ENCODE measurements around the gene SWSAP1.

SWSAP1 gene

GRCh38 chr19:11383706-11384048, 9.2 kb downstream of the SWSAP1 start:
- H3K36me3 ChIP-seq (ENCODE audit: insufficient read depth, low read length): no peaks in the 10 kb centered on the region
- peak overlapping the region; percentile 91 for H3K9ac ChIP-seq (ENCODE audit: low read depth, low read length, poor library complexity, severe bottlenecking)
- H3K27me3 ChIP-seq (ENCODE audit: insufficient read depth, low read length, poor library complexity, severe bottlenecking): no peaks in the 10 kb centered on the region
- H2AFZ ChIP-seq (ENCODE audit: low read length): peak overlapping the region; percentile 95
- no peaks in the 10 kb centered on the region for H3K9me3 ChIP-seq (ENCODE audit: insufficient read depth, low read depth, low read length)
- H4K20me1 ChIP-seq (ENCODE audit: insufficient read depth, low read length, poor library complexity, severe bottlenecking): peaks cover 5% of the 10 kb centered on the region
- H3K4me1 ChIP-seq (ENCODE audit: insufficient read depth, low read length, poor library complexity, severe bottlenecking): peaks cover 17% of the 10 kb centered on the region
- no peak for TF ChIP-seq EZH2phosphoT487 (IDR thresholded peaks at IDR 0.05; ENCODE audit: borderline replicate concordance)
- TF ChIP-seq, protein P1, sequence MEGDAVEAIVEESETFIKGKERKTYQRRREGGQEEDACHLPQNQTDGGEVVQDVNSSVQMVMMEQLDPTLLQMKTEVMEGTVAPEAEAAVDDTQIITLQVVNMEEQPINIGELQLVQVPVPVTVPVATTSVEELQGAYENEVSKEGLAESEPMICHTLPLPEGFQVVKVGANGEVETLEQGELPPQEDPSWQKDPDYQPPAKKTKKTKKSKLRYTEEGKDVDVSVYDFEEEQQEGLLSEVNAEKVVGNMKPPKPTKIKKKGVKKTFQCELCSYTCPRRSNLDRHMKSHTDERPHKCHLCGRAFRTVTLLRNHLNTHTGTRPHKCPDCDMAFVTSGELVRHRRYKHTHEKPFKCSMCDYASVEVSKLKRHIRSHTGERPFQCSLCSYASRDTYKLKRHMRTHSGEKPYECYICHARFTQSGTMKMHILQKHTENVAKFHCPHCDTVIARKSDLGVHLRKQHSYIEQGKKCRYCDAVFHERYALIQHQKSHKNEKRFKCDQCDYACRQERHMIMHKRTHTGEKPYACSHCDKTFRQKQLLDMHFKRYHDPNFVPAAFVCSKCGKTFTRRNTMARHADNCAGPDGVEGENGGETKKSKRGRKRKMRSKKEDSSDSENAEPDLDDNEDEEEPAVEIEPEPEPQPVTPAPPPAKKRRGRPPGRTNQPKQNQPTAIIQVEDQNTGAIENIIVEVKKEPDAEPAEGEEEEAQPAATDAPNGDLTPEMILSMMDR (conservative IDR thresholded peaks at IDR 0.05; ENCODE audit: low read length): no peak
- H3K4me2 ChIP-seq (ENCODE audit: low read depth, low read length, poor library complexity, severe bottlenecking): peak overlapping the region; percentile 93
- H3K79me2 ChIP-seq (ENCODE audit: insufficient read depth, low read length): no peaks in the 10 kb centered on the region
- H3K4me3 ChIP-seq (ENCODE audit: low read length, poor library complexity, severe bottlenecking): peak overlapping the region; percentile 90
- no peaks in the 10 kb centered on the region for H3F3A ChIP-seq (ENCODE audit: low read depth)
- H3K9me2 ChIP-seq (replicated peaks; ENCODE audit: low read depth, low read length): no peaks in the 10 kb centered on the region

DNA sequence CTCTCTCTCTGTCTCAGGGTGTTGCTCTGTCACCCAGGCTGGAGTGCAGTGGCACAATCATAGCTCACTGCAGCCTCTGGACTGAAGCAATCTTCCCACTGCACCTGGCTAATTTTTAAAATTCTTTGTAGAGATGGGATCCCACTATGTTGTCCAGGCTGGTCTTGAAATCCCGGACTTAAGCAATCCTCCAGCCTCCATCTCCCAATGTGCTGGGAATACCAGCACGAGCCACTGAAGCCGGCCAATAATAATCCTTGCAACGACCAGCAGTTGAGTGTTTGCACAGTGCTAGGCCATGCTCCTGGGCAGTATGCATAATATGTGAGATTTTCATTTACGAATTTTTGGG, 10.3 kb downstream of the SWSAP1 start:
- H3K9me3 ChIP-seq (ENCODE audit: insufficient read depth, low read depth, low read length): no peaks in the 10 kb centered on the region
- peak overlapping the region; percentile 95; the same call in 1 of the 2 replicates for H2AFZ ChIP-seq (ENCODE audit: low read length)
- no peaks in the 10 kb centered on the region for H3K9me2 ChIP-seq (replicated peaks; ENCODE audit: low read depth, low read length)
- H3K9ac ChIP-seq (ENCODE audit: low read depth, low read length, poor library complexity, severe bottlenecking): peak overlapping the region; percentile 91
- H4K20me1 ChIP-seq (ENCODE audit: insufficient read depth, low read length, poor library complexity, severe bottlenecking): peaks cover 5% of the 10 kb centered on the region
- no peaks in the 10 kb centered on the region for H3K79me2 ChIP-seq (ENCODE audit: insufficient read depth, low read length)
- H3K4me3 ChIP-seq (ENCODE audit: low read length, poor library complexity, severe bottlenecking): peak overlapping the region; percentile 90
- no peaks in the 10 kb centered on the region for H3F3A ChIP-seq (ENCODE audit: low read depth)
- H3K27me3 ChIP-seq (ENCODE audit: insufficient read depth, low read length, poor library complexity, severe bottlenecking): no peaks in the 10 kb centered on the region
- TF ChIP-seq, protein P1 (conservative IDR thresholded peaks at IDR 0.05; ENCODE audit: low read length): no peak
- TF ChIP-seq EZH2phosphoT487 (IDR thresholded peaks at IDR 0.05; ENCODE audit: borderline replicate concordance): no peak
- peaks cover 17% of the 10 kb centered on the region for H3K4me1 ChIP-seq (ENCODE audit: insufficient read depth, low read length, poor library complexity, severe bottlenecking)
- H3K4me2 ChIP-seq (ENCODE audit: low read depth, low read length, poor library complexity, severe bottlenecking): peak overlapping the region; percentile 93
- H3K36me3 ChIP-seq (ENCODE audit: insufficient read depth, low read length): no peaks in the 10 kb centered on the region

- no peaks in the 10 kb centered on the region for H3K9me2 ChIP-seq (replicated peaks; ENCODE audit: low read depth, low read length)
- H2AFZ ChIP-seq (ENCODE audit: low read length): no peak overlapping the region
- no peaks in the 10 kb centered on the region for H3K9me3 ChIP-seq (ENCODE audit: insufficient read depth, low read depth, low read length)
- TF ChIP-seq, protein P1 (conservative IDR thresholded peaks at IDR 0.05; ENCODE audit: low read length): no peak
- no peak for TF ChIP-seq EZH2phosphoT487 (IDR thresholded peaks at IDR 0.05; ENCODE audit: borderline replicate concordance)
- no peaks in the 10 kb centered on the region for H3K27me3 ChIP-seq (ENCODE audit: insufficient read depth, low read length, poor library complexity, severe bottlenecking)
- H3K9ac ChIP-seq (ENCODE audit: low read depth, low read length, poor library complexity, severe bottlenecking): no peak overlapping the region
- H3K4me2 ChIP-seq (ENCODE audit: low read depth, low read length, poor library complexity, severe bottlenecking): no peak overlapping the region
- H4K20me1 ChIP-seq (ENCODE audit: insufficient read depth, low read length, poor library complexity, severe bottlenecking): peaks cover 5% of the 10 kb centered on the region
- peaks cover 17% of the 10 kb centered on the region for H3K4me1 ChIP-seq (ENCODE audit: insufficient read depth, low read length, poor library complexity, severe bottlenecking)
- H3K79me2 ChIP-seq (ENCODE audit: insufficient read depth, low read length): no peaks in the 10 kb centered on the region
- no peaks in the 10 kb centered on the region for H3K36me3 ChIP-seq (ENCODE audit: insufficient read depth, low read length)
- no peaks in the 10 kb centered on the region for H3F3A ChIP-seq (ENCODE audit: low read depth)
- no peak overlapping the region for H3K4me3 ChIP-seq (ENCODE audit: low read length, poor library complexity, severe bottlenecking)
Measured at GRCh38 chr19:11387162-11388034, 12.9 kb downstream of the SWSAP1 start.

Measured in Loucy (cell line).